ENCODE data around the gene PHLPP1.

The PHLPP1 gene

DNA sequence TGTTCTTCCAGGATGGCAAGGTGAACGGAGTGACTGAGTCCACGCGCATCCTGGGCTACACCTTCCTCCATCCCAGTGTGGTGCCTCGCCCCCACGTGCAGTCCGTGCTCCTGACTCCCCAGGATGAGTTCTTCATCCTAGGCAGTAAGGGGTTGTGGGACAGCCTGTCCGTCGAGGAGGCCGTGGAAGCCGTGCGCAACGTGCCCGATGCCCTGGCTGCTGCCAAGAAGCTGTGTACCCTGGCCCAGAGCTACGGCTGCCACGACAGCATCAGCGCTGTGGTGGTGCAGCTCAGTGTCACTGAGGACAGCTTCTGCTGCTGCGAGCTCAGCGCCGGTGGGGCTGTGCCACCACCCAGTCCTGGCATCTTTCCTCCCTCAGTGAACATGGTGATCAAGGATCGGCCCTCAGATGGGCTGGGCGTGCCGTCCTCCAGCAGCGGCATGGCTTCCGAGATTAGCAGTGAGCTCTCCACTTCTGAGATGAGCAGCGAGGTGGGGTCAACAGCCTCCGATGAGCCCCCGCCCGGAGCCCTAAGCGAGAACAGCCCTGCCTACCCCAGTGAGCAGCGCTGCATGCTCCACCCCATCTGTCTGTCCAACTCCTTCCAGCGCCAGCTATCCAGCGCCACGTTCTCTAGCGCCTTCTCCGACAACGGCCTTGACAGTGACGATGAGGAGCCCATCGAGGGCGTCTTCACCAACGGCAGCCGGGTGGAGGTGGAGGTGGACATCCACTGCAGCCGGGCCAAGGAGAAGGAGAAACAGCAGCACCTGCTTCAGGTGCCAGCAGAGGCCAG lies 263.1 kb downstream of the PHLPP1 start:
- Mint-ChIP-seq H3K9me3 (no peaks in the 10 kb centered on the region), H3K27me3 (no peaks in the 10 kb centered on the region), H3K36me3 (peaks cover 25 to 43% of the 10 kb centered on the region in 2 donors), H3K4me1 (peaks cover 4 to 10% of the 10 kb centered on the region in 2 donors), H3K27ac (no peak overlapping the region), H3K4me3 (no peak overlapping the region)
- ATAC-seq (replicated peaks): no peak
- DNase-seq: no peak

DNA sequence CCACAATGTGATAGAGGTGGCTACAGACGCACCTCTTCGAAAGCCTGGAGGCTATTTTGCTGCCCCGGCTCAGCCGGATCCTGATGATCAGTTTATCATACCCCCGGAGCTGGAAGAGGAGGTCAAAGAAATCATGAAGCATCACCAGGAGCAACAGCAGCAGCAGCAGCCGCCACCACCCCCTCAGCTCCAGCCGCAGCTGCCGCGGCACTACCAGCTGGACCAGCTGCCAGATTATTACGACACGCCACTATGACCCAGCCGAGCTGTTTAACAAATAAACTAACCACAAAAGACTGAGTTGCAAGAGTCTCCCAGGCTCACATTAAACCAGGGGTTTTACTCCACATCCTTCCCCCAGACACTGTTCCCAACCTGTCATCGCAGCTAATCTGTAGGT lies 263.8 kb downstream of the PHLPP1 start:
- Mint-ChIP-seq H3K4me3 (no peak overlapping the region), H3K36me3 (peaks cover 24 to 43% of the 10 kb centered on the region in 2 donors), H3K9me3 (no peaks in the 10 kb centered on the region), H3K4me1 (peaks cover 4 to 10% of the 10 kb centered on the region in 2 donors), H3K27me3 (no peaks in the 10 kb centered on the region), H3K27ac (peak overlapping the region; percentile 59)
- ATAC-seq (replicated peaks) (no peak), DNase-seq (no peak)

GRCh38 chr18:62979900-62980299 lies 264.6 kb downstream of the PHLPP1 start:
- no peaks in the 10 kb centered on the region for H3K27me3 Mint-ChIP-seq
- H3K9me3 Mint-ChIP-seq: no peaks in the 10 kb centered on the region
- no peak overlapping the region for H3K4me3 Mint-ChIP-seq
- H3K27ac Mint-ChIP-seq: no peak overlapping the region
- DNase-seq (no peak), ATAC-seq (replicated peaks) (no peak)
- H3K4me1 Mint-ChIP-seq: peaks cover 4 to 10% of the 10 kb centered on the region in 2 donors
- peaks cover 23 to 40% of the 10 kb centered on the region in 2 donors for H3K36me3 Mint-ChIP-seq

DNA sequence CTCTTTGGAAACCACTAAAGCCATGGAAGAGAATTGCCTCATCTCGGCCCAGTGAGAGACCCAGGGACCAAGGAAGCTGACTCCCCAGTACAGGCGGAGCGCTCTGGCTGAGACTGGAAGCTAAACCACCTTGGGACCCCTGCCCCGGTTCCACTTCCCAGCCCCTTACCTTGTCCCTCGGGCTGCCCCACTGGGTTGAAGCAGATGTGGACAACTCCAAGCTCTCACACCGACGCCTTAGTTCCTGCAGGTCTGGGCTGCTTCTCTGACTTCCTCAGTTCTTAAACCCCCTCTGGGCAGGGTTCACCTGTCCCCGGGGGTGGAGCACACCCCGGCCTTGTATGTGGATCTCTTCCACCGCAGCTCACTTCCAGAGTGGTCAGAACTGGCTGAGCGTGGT lies 266.2 kb downstream of the PHLPP1 start:
- Mint-ChIP-seq H3K27ac (no peak overlapping the region), H3K4me3 (no peak overlapping the region), H3K27me3 (no peaks in the 10 kb centered on the region), H3K4me1 (peaks cover 4 to 10% of the 10 kb centered on the region in 2 donors), H3K9me3 (peaks cover 0 to 1% of the 10 kb centered on the region in 2 donors), H3K36me3 (peaks cover 16 to 28% of the 10 kb centered on the region in 2 donors)
- ATAC-seq (replicated peaks): no peak
- no peak for DNase-seq

GRCh38 chr18:62982600-62983251 lies 267.4 kb downstream of the PHLPP1 start:
- DNase-seq (peak; percentile 23), ATAC-seq (replicated peaks) (peak; percentile 69 to 76)
- H3K27me3 Mint-ChIP-seq: no peaks in the 10 kb centered on the region
- peaks cover 4 to 10% of the 10 kb centered on the region in 2 donors for H3K4me1 Mint-ChIP-seq
- peaks cover 0 to 1% of the 10 kb centered on the region in 2 donors for H3K9me3 Mint-ChIP-seq
- H3K36me3 Mint-ChIP-seq: peaks cover 16 to 23% of the 10 kb centered on the region in 2 donors
- peak overlapping the region in 1 of 2 donors; percentile 22 for H3K4me3 Mint-ChIP-seq
- H3K27ac Mint-ChIP-seq: no peak overlapping the region

GRCh38 chr18:62984656-62985315 lies 269.4 kb downstream of the PHLPP1 start:
- no peak for DNase-seq
- H3K27ac Mint-ChIP-seq: peak overlapping the region; percentile 47
- H3K4me3 Mint-ChIP-seq: no peak overlapping the region
- ATAC-seq (replicated peaks): no peak
- H3K9me3 Mint-ChIP-seq: peaks cover 0 to 1% of the 10 kb centered on the region in 2 donors
- H3K4me1 Mint-ChIP-seq: peaks cover 4 to 10% of the 10 kb centered on the region in 2 donors
- H3K36me3 Mint-ChIP-seq: peaks cover 4 to 5% of the 10 kb centered on the region in 2 donors
- H3K27me3 Mint-ChIP-seq: no peaks in the 10 kb centered on the region

DNA sequence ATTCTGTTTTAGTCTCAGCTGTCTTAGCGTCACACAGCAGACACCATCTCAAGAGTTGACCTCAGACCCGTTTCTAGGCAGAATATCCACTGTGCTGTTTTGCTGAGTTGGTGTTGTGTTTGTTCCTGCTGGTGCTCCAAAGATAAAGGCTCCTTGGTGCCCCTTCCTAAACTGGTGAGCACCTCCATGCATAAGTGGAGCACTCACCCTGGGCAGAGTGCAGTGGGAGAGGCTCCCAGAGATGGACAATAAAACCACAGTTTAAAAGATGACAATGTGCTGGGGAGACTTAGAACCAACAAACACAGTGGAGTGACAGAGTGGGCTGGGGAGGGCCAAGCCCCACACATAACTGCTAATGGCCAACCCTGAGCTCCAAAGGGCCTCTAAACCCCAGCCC lies 271.1 kb downstream of the PHLPP1 start:
- Mint-ChIP-seq H3K36me3 (peaks cover 0 to 2% of the 10 kb centered on the region in 2 donors), H3K9me3 (peaks cover 0 to 1% of the 10 kb centered on the region in 2 donors)
- no peak for ATAC-seq (replicated peaks)

DNA sequence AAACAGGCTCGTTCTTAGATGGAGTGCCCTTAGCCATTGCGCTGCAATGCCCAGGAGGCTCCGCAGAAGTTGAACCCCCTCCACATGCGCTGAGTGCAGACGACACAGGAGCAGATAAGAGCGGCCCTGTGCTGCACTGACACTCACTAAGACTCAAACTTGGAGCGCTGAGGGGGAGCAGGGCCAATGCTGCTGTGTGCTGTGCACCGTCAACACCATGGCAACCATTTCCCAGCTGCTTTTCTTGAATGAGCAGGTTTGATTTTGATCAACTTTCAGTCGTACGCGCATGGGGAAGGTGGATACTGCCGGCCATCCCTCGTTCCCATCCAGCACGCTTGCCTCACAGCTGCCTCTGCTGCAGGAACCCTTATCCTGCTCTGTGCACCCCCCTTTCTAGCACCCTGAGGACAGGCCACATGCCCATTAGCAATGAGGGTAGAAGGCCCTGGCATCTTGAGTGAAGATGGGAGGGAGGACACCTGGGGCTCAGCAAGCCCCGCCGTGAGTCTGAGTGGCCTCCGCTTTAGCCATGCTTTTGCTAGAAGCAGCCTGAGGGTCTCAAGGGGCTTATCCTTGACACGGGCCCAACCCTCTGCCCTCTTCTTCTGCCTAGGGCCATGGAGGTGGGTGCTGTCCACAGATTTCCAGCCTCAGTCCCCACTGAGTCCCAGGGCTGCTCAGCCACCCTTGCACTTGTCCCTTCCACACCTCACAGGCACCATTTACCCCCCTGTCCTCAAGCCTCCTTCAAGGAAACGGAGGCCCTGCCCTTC lies 271.9 kb downstream of the PHLPP1 start:
- H3K27me3 Mint-ChIP-seq: peaks cover 0 to 5% of the 10 kb centered on the region in 2 donors
- no peak overlapping the region for H3K27ac Mint-ChIP-seq
- H3K9me3 Mint-ChIP-seq: peaks cover 0 to 1% of the 10 kb centered on the region in 2 donors
- DNase-seq (no peak), ATAC-seq (replicated peaks) (no peak)
- peaks cover 0 to 2% of the 10 kb centered on the region in 2 donors for H3K36me3 Mint-ChIP-seq
- H3K4me3 Mint-ChIP-seq: no peak overlapping the region
- peaks cover 4 to 6% of the 10 kb centered on the region in 2 donors for H3K4me1 Mint-ChIP-seq

More for the DNA sequence above, 271.1 kb downstream of the PHLPP1 start:
- no peak for DNase-seq
- Mint-ChIP-seq H3K4me1 (peaks cover 4 to 10% of the 10 kb centered on the region in 2 donors), H3K27me3 (peaks cover 0 to 5% of the 10 kb centered on the region in 2 donors), H3K27ac (no peak overlapping the region), H3K4me3 (no peak overlapping the region)

GRCh38 chr18:62987859-62988258 lies 272.5 kb downstream of the PHLPP1 start:
- peaks cover 0 to under 1% of the 10 kb centered on the region in 2 donors for H3K4me1 Mint-ChIP-seq
- no peak for DNase-seq
- peaks cover 0 to 2% of the 10 kb centered on the region in 2 donors for H3K36me3 Mint-ChIP-seq
- H3K4me3 Mint-ChIP-seq: no peak overlapping the region
- no peak for ATAC-seq (replicated peaks)
- peaks cover 0 to 1% of the 10 kb centered on the region in 2 donors for H3K9me3 Mint-ChIP-seq
- H3K27me3 Mint-ChIP-seq: peaks cover 0 to 5% of the 10 kb centered on the region in 2 donors
- no peak overlapping the region for H3K27ac Mint-ChIP-seq

DNA sequence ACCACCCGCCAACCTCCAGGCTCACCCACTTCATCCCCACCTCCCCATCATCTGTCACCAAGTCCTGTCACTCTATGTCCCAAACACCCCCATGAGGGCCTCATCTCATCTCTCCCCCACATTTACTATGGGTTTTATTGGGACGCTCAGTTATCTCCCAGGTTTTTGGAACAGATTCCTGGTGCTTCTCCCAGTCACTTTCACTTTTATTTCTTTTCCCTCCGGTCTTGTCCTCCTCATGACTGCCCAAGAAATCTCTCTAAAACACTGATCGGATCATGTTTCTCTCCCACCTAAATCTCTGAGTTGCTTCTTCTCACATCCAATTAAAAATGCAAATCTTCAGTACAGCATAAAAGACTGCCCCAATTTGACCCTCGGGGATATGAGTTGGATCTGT lies 273.1 kb downstream of the PHLPP1 start:
- Mint-ChIP-seq H3K27ac (no peak overlapping the region), H3K4me1 (no peaks in the 10 kb centered on the region), H3K4me3 (no peak overlapping the region), H3K36me3 (peaks cover 0 to 2% of the 10 kb centered on the region in 2 donors), H3K9me3 (peaks cover 0 to 1% of the 10 kb centered on the region in 2 donors), H3K27me3 (peaks cover 3 to 6% of the 10 kb centered on the region in 2 donors)
- ATAC-seq (replicated peaks): no peak
- DNase-seq: no peak

DNA sequence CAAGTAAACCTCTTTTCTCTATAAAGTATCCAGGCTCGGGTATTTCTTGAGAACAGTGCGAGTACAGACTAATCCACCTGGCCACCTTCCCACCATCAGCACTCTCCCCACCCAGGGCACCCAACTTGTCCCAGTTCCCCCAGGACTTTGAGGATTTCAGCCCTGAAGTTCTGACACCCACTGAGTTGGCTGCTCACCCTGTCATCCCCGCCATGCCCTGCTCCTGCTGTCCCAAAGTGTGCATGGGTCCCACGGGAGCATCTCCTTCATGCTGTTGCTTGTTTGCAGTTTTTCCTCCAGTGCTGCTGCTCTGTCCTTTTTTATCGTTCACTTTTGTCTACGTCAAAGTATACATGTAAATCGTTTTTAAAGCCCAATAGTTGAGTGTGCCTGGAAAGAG lies 273.9 kb downstream of the PHLPP1 start:
- Mint-ChIP-seq H3K9me3 (peaks cover 0 to 1% of the 10 kb centered on the region in 2 donors), H3K27ac (no peak overlapping the region), H3K4me1 (no peaks in the 10 kb centered on the region), H3K36me3 (peaks cover 0 to 2% of the 10 kb centered on the region in 2 donors), H3K4me3 (no peak overlapping the region), H3K27me3 (peaks cover 8 to 11% of the 10 kb centered on the region in 2 donors)
- no peak for ATAC-seq (replicated peaks)
- no peak for DNase-seq

DNA sequence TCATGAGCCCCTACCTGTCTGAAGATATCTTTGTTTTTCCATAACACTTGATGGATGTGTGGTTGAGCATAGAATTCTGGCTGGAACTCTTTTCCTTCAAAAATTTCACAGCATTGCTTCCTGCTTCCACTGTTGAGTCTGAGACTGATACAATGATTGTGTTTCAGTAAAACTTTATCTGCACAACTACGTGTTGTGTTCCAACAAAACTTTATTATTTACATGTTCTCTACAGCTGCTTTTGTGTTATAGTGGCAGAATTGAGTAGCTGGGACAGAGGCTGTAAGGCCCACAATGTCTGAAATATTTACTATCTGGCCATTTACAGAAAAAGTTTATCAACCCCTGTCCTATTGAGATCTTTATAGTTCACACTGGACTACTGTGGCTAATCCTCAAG lies 275.3 kb downstream of the PHLPP1 start:
- peaks cover 8 to 11% of the 10 kb centered on the region in 2 donors for H3K27me3 Mint-ChIP-seq
- H3K36me3 Mint-ChIP-seq: peaks cover 0 to under 1% of the 10 kb centered on the region in 2 donors
- H3K9me3 Mint-ChIP-seq: peaks cover 0 to under 1% of the 10 kb centered on the region in 2 donors
- no peak for DNase-seq
- no peak for ATAC-seq (replicated peaks)
- H3K27ac Mint-ChIP-seq: no peak overlapping the region
- H3K4me3 Mint-ChIP-seq: no peak overlapping the region
- no peaks in the 10 kb centered on the region for H3K4me1 Mint-ChIP-seq

- Mint-ChIP-seq H3K27me3 (peaks cover 8 to 11% of the 10 kb centered on the region in 2 donors), H3K9me3 (no peaks in the 10 kb centered on the region), H3K4me3 (no peak overlapping the region), H3K4me1 (no peaks in the 10 kb centered on the region), H3K36me3 (no peaks in the 10 kb centered on the region), H3K27ac (no peak overlapping the region)
- ATAC-seq (replicated peaks) (no peak), DNase-seq (no peak)
Observed at GRCh38 chr18:62991389-62991788, 276.0 kb downstream of the PHLPP1 start.

- peaks cover 8 to 11% of the 10 kb centered on the region in 2 donors for H3K27me3 Mint-ChIP-seq
- H3K9me3 Mint-ChIP-seq: no peaks in the 10 kb centered on the region
- H3K4me3 Mint-ChIP-seq: no peak overlapping the region
- H3K4me1 Mint-ChIP-seq: no peaks in the 10 kb centered on the region
- H3K27ac Mint-ChIP-seq: no peak overlapping the region
- ATAC-seq (replicated peaks) (no peak), DNase-seq (no peak)
- H3K36me3 Mint-ChIP-seq: no peaks in the 10 kb centered on the region
Observed at GRCh38 chr18:62991959-62992358, 276.6 kb downstream of the PHLPP1 start.
